GM18498 (cell line): ENCODE data around the gene PMS1.
A peak's percentile ranks its signal among the peaks of the same experiment; 100 is the strongest.
"Not testable (repeated sequence)": the region's sequence is repeated elsewhere in the genome, so short reads cannot be mapped to it uniquely, and the experiment has no call there.

ENCODE experiments used
- ATAC-seq: cut with Tn5 transposase; IDR thresholded peaks from one replicate; pipeline ENCODE4 v1.9.1; 2021; ENCODE audit warnings: mild to moderate bottlenecking, moderate library complexity; ENCODE audit not compliant: unreplicated experiment

The PMS1 gene

DNA sequence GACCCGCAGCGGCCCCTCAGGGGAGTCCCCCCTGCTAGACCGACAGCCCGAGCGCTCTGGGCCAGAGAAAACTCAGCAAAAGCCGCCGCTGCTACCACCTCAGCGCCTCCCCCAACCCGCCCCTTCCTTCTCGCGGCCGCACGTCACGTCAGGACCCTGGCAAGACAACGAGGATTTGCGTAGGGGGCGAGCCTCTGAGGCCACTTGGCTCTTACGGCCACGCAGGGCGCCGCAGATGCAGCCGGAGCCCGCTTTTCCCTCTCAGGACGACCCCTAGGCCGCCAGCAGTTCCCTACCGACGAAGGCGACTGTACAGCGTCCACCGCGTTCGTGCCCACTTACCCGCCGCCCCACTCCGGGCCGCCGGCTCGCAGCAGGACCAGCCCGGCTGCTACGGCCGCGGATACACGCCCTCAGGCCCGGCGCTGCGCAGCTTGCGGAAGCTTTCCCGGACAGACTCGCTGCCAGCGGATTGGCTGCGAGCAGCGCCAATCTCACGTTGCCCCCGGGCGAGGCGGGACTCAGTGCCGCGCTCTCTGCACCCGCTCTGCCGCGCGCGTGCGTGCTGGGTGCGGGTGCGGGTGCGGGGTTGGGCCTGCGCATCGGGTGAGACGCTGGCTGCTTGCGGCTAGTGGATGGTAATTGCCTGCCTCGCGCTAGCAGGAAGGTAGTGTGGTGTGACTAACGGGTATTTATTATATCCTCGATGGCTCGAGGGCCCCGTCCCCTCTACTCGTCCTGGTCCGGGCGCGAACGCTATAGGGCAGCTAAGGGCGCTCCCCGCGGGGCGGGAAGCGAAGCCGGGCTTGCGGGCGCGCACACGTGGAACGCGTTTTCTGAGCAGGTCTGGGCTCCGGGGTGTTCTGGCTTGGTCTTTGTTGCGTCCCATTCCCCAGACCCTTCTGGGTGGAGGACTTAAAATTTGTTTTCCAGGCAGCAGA is at the start of gene PMS1, which contains the start of gene ORMDL1:
Gene PMS1, plus strand, starts transcription at position 524 of the 941 bp plus-strand sequence. CDS start 7,360 bp downstream, outside the sequence.
Gene ORMDL1, minus strand, starts transcription at position 413 of the 941 bp plus-strand sequence. CDS start 1,744 bp downstream, outside the sequence.
- ATAC-seq = peak; percentile 95

DNA sequence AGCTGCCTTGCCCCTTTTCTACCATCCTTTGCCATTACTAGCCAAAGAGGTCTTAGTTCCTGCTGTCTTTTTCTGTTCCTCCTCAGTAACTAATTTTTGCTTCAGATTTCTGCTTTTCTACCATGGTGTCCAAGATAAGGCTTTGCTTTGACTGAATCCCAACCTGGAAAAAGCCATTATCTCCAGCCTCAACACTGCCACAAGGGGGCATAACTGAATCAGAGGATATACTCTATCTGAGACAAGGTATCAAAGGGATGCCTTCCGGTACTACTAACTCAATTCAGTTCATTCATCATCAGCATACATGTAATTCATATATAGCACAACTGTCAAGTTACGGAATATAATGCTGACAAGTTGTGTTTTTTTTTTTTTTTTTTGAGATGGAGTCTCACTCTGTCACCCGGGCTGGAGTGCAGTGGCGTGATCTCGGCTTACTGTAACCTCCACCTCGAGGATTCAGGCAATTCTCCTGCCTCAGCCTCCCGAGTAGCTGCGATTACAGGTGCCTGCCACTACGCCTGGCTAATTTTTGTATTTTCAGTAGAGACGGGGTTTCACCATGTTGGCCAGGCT is 33.1 kb upstream of the PMS1 start:
- ATAC-seq = no peak

DNA sequence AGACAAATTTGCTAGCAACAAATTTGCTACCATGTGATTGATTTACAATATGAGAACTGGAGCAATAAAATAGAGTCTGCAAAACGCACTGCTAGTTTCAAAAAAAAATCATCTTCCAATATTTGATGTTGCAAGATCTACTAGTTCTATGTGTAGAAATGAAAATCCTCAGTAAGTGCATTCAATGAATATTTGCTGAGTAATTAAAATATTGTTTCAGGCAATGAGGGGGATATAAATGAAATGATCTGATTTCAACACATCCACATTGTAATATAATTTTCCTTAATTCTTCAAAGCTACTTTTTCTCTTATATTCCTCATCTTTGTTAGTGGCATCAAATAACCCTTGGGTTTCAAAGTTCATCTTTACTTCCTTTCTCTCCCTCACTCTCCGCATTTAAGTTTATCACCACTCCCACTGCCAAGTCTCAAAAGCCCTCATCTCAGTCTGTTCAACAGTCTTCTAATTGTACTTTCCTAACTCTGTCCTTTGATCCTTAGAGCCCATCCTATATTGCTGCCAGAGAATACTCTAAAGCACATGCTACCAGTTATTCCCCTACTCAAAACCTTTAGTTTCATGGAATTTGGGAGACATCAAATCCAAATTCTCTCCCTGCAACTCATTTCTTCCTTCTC is 27.8 kb upstream of the PMS1 start:
- no peak for ATAC-seq

DNA sequence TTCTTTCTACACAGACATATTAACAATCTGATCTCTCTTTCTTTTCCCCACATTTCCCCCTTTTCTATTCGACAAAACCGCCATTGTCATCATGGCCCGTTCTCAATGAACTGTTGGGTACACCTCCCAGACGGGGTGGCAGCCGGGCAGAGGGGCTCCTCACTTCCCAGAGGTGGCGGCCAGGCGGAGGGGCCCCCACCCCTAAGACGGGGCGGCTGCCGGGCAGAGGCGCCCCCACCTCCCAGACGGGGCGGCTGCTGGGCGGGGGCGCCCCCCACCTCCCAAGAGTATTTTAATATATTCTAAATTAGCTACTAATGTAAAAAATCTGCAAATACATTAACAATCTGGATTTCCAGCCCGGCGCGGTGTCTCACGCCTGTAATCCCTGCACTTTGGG is 24.1 kb upstream of the PMS1 start:
- not testable (repeated sequence) for ATAC-seq

DNA sequence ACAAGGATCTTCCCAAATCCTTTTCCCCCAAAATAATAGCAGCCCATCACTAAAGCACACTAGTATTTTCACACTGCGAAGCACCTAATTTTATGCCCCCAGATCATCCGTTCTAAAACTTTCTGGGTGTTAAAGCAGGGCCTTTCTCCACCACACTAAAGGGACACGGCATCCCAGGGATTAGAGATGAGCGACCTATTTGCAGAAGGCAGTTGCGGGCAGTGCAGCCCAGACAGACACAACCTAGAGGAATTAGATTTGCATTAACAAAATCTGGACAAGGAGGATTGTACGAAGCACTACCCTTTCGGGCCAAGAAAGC is 22.1 kb upstream of the PMS1 start:
- ATAC-seq = no peak

DNA sequence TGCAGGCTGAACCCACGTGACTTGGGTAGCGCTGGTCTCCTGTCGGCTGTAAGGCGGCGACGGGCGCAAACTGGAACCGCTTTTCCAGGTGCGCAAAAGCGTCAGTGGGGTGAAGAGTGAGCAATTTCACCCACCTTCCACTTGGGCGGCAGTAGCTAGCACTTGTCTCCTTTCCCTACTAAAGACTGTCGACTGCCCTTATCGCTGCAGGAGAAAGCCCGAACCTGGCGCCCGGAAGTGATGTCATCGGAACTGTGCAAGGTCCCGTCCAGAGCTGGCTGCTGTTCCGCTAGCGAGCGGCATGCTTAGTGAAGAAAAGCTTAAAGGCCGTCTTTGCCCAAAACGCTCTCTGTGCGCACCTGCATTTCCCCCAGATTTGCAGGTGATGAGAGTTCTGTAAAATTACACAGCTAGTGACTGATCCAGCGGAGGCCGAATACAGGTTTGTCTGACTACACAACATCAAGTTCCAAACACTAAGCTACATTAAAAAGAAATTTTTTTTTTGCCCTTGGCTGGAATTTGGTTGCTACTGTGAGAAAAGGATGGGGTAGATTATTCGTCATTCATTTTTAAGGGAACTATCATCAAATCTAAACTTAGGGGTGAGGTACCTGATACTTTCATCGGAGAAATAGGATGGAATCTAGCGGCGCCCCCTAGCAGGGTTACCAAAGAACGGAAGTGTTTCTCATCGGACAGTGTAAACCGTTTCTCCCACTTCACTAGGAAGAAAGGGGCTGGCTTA is 21.5 kb upstream of the PMS1 start, which contains the start of gene OSGEPL1:
Gene OSGEPL1, minus strand, starts transcription at position 242 of the 748 bp plus-strand sequence. CDS start 1,152 bp downstream, outside the sequence.
- peak; percentile 97 for ATAC-seq

DNA sequence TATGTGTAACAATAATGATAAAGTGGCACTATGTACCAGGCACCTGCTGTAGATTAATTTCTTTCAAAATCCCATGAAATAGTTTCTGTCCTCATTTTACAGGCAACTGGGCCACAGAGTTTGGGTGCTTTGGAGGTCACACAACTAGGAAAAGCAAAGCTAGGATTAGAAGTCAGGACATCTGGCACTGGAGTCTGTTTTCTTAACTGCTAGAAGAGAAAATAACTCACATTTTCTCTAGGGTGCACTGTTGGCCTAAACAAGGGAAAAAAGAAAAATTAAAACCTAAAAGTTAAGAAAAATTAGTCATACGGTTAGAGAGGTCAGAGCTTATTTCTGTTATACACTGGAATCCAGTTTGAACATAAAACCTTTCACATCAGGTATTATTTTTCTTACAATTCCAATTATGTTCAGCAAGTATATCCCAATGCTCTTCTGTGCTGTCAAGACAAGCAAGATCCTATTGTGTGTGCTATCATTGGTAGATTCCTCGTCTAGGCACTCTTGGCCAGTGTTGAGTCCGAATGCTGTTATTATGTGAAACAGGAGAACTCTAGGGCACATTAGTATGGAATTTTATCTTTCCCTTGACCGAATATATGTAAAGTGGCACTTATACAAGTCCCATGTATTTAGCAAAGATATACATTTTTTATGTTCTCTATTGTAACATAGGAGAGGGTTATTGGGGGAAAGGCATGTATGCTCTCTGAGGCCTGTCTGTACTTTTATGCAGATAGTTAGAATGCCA is 20.2 kb upstream of the PMS1 start:
- ATAC-seq = no peak

DNA sequence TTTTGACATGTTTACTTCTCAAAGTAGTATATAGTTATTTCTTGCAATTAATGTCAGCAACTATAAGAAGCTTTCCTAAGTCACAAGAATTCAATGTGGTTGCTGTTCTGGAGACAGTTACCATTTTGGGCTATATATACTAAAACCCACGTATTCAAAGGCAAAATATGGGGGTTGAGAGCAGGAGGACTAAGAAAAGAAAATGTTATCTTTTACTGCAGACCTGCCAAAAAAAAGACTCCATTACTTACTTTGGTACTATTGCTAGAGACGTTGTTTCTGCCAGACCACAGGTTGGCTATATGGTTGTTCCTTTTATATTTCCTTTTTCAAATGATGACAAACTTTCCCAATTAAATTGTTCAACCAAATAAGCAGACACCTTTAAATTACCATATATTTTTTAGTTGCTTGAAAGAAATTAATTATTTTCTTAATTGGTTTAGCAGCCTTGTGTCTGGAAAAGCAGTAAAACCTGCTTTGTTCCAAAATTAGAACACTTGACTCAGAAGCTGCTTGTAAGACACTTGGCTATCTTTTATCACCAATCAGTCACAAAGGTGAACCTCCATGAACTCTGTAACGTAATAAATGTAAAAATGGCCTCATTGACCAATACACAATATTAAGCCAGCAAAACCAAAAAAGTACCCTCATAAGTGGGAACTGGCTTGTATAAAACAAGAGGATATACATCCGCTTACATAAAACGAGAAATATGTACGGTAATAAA is 13.5 kb upstream of the PMS1 start:
- ATAC-seq = no peak

DNA sequence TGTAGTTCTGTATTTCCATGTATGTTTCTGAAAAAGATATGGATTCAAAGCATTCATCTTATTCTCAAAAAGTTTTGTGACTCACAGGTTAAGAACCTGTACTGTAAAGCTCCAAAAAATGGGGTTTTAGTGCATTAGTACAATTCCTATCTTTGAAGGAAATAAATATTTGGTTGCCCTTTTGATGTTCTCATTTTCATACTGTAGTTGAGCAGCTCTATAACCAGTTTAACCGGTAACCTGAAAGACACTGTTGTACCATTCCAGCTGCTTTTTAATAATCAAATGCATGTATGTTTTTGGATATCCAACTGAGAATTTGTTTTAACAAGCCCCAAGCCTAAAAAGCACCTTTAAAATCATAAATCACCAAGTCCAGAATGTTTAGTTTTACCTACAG is 12.0 kb upstream of the PMS1 start:
- no peak for ATAC-seq

DNA sequence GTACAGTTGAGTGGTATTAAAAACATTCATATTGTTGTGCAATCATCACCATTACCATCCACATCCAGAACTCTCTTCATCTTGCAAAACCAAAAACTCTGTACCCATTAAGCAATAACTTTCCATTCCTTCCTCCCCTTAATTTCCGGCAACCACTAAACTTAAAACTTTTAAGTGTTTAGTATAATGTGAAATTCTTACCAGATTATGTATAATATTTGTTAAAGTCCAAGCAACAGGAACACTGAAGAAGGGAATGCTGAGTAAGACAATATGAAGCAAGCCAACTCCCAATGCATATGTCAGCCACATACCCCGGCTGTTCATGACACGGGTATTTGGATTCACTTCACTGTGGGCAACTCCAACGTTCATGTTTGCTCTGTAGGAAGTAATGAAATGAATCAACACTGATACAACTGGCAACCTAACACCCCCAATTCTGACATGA is 2.0 kb upstream of the PMS1 start:
- ATAC-seq = no peak

DNA sequence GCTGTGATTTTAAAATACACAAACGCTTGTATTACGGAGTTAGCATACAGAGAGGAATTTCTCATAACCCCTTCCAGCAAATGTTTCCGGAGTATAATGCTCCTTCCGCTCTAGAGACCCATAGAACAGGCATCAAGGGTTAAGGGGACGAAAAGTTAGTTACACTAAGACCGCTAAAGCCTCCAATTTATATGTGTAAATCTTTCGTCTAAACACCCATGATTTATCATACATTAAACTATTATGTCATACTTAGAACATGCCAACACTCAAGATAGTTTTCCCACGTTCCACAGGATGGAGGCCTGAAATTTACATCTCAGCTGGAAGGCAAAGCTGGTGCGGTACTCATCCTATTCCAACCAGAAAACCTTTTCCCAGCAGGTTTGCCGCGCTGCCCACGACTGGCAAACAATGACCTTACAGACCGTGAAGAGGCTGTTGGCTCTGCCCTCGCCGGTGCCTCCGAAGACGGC is 761 bp upstream of the PMS1 start:
- ATAC-seq = peak; percentile 13

DNA sequence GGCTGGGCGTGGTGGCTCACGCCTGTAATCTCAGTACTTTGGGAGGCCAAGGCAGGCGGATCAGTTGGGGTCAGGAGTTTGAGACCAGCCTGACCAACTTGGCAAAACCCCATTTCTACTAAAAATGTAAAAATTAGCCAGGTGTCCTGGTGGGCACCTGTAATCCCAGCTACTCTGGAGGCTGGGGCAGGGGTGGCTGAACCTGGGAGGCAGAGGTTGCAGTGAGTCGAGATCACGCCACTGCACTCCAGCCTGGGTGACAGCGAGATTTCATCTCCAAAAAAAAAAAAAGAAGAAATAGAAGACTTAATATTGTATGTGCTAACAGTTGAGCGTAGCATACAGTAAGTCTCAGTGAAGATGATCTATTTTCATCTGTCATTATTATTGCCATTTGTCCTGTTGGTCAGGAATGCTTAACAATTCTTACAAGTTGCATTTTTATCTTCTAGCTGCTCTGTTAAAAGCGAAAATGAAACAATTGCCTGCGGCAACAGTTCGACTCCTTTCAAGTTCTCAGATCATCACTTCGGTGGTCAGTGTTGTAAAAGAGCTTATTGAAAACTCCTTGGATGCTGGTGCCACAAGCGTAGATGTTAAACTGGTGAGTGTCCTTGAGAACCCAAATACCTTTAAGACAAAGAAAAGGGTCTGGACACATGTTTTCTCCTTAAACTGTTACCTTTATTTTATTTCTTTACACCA is 7.2 kb downstream of the PMS1 start:
- ATAC-seq = no peak

DNA sequence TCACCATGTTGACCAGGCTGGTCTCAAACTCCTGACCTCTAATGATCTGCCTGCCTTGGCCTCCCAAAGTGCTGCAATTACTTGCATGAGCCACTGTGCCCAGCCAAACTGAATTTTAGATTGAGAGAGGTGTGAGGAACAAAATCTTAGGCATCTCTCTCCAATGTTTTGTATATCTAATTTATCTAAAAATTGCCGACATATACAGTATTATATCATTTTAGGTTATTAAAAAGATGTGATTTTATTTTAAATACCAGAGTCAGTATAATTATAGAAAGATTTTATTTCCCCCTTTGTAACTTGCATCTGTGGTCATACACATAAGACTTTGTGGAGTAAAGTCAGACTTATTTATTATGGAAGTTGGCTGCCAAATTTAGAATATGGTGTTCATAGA is 10.1 kb downstream of the PMS1 start:
- no peak for ATAC-seq

DNA sequence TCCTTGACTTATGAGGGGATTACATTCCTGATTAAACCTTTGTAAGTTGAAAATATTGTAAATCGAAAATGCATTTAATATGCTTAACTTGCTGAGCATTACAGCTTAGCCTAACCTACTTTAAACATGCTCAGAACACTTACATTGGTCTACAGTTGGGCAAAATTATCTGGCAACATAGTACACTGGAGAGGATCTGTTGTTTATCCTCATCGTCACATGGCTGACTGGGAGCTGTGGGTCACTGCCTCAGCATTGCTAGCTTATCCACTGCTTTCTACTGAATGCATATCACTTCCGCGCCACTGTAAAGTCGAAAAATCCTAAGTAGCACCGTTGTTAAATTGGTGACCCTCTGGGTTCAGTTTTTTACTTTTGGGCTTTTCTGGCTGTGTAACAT is 13.7 kb downstream of the PMS1 start:
- ATAC-seq = no peak

DNA sequence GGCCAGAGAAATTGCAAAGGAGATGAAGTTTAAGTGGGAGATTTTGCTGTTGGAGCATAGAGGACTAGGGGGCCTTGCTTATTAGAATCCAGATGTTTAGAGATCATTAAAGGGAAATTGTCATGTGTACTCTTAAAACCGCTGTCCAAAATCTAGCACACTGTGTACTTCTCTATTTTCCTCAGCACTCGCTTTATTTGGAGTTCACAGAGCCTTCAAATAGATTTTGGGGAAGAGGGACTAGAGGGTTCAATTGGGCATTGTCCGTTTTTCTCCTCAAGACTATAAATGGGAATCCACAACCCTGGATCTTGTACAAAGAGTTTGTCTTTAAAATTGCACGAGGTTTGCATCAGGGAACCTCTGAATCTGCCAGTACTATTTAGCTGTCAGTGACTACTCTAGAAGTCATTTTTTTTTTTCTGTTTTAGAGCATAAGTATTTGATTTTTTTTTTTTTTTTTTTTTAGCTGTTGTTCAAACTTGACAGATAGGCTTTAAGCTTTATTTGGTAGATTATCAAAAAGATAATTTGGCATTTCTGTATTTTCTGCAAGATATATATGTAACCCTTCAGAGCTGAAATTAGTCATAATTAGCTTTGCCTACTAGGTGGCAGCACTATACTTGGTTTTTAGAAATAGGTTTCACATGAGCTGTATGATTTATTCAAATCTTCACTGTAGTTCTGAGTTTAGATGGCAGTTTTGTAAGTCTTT is 14.2 kb downstream of the PMS1 start:
- peak; percentile 67 for ATAC-seq

DNA sequence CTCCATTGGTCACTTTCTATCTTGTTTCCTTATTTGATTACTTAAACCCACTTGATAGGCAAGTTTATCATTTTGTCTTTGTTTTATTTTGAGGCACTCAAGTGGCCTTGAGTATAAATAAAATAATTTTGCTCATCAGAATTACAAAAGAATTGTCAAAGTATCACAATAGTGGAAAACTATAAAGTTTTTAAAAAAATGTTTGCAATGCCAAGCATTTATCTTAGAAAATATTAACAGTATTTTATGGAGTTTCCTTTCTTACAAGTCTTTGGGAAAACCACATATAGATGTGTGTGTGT is 14.7 kb downstream of the PMS1 start:
- no peak for ATAC-seq

DNA sequence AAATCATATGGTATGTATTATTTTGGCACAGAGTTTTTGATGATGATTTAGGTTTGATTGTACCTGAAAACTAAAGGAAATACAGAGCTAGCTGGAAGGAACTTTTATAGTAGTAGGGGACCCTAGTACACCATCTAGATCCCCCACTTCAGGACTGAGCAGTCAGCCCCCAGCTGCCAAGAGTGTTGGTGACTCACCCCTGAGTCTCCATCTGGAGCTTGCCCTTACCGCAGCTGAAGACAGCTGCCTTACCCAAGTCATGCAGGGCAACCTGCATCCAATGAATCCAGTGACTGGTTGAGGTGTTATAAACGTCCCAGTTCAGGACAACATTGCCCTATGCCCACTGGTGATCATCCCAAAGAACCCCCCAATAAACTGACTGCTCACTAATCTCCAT is 15.3 kb downstream of the PMS1 start:
- ATAC-seq = no peak

DNA sequence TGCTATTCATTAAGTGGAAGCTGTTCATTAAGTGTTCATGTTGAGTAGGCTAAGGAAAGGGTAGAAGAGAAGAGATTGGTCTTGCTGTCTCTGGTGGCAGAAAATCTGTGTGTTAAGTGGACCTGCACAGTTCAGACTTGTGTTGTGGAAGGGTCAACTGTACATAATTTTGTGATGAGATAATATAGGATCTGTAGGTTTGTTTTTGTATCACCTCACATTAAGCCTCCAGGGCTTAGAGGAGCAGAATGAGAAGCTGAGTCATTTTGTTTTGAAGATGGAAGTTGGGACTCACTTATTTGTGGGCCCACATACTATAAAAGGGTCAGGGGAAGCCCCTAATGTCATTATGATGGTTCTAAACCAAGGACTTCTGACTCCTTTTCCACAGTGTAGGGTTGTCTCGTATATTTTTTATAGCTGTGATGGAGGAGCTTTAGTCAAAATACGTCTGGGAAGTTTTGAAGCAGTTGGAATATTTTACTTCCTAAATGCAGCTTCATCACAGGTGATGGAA is 18.2 kb downstream of the PMS1 start:
- no peak for ATAC-seq
